HL-60 (cell line): Measurements from ENCODE around the gene CARM1.

ENCODE experiments used
- DNase-seq, 2 experiments: peaks; one replicate each; pipeline ENCODE4 v3.0.0-alpha.2; 2010 to 2020; ENCODE audit warnings: low read depth in 1 of 2, low spot score in 1 of 2
- H3K27ac ChIP-seq: fragments of 250-450 bp; sonication (Bioruptor Pico); replicated peaks from 2 replicates; pipeline ENCODE4 v1.5.1; 2020; ENCODE audit warnings: mild to moderate bottlenecking, moderate library complexity
- H3K27me3 ChIP-seq: fragments of 250-450 bp; sonication (Bioruptor Pico); 2 replicates; pipeline ENCODE4 v1.5.1; 2021; ENCODE audit warnings: mild to moderate bottlenecking, moderate library complexity; ENCODE audit not compliant: insufficient read depth, poor library complexity, severe bottlenecking
- H3K4me3 ChIP-seq: replicated peaks from 2 replicates; pipeline ENCODE4 v1.5.1; 2011; ENCODE audit warnings: mild to moderate bottlenecking, control low read depth, low read length; ENCODE audit not compliant: insufficient read depth
- GABPA ChIP-seq: IDR thresholded peaks from 2 replicates; pipeline ENCODE4 v1.6.1; 2012; ENCODE audit warnings: low read depth
- POLR2AphosphoS5 ChIP-seq: IDR thresholded peaks from 2 replicates; pipeline ENCODE4 v1.6.1; 2012; ENCODE audit warnings: low read depth
- SPI1 ChIP-seq: IDR thresholded peaks from 2 replicates; pipeline ENCODE4 v1.6.1; 2012; ENCODE audit warnings: low read depth, mild to moderate bottlenecking, borderline replicate concordance
- TF ChIP-seq, protein P1 (sequence below): IDR thresholded peaks from one replicate; pipeline ENCODE4 v1.5.1; 2011; ENCODE audit warnings: low read length, control low read depth, inconsistent platforms; ENCODE audit not compliant: insufficient read depth
- TF ChIP-seq, protein P2 (sequence below): IDR thresholded peaks from 2 replicates; pipeline ENCODE4 v1.6.1; 2012; ENCODE audit warnings: low read depth; ENCODE audit not compliant: insufficient replicate concordance

CARM1 gene

GRCh38 chr19:10858204-10858828 is 13.0 kb upstream of the CARM1 start:
- no peak overlapping the region for H3K27ac ChIP-seq
- no peaks in the 10 kb centered on the region for H3K27me3 ChIP-seq
- H3K4me3 ChIP-seq, result no peak overlapping the region
- DNase-seq, result no peak
- no peak for TF ChIP-seq GABPA
- TF ChIP-seq, protein P1, sequence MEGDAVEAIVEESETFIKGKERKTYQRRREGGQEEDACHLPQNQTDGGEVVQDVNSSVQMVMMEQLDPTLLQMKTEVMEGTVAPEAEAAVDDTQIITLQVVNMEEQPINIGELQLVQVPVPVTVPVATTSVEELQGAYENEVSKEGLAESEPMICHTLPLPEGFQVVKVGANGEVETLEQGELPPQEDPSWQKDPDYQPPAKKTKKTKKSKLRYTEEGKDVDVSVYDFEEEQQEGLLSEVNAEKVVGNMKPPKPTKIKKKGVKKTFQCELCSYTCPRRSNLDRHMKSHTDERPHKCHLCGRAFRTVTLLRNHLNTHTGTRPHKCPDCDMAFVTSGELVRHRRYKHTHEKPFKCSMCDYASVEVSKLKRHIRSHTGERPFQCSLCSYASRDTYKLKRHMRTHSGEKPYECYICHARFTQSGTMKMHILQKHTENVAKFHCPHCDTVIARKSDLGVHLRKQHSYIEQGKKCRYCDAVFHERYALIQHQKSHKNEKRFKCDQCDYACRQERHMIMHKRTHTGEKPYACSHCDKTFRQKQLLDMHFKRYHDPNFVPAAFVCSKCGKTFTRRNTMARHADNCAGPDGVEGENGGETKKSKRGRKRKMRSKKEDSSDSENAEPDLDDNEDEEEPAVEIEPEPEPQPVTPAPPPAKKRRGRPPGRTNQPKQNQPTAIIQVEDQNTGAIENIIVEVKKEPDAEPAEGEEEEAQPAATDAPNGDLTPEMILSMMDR, result peak; percentile 72

- H3K27me3 ChIP-seq, result no peaks in the 10 kb centered on the region
- TF ChIP-seq, protein P1, result peak; percentile 46
- no peak for TF ChIP-seq SPI1
- H3K4me3 ChIP-seq, result no peak overlapping the region
- peak in 1 of 2 experiments; percentile 70 for DNase-seq
- no peak overlapping the region for H3K27ac ChIP-seq
Observed at GRCh38 chr19:10861103-10861651, 10.2 kb upstream of the CARM1 start.

- TF ChIP-seq SPI1 (no peak), GABPA (no peak), POLR2AphosphoS5 (no peak)
- TF ChIP-seq, protein P1, result no peak
- TF ChIP-seq, protein P2, sequence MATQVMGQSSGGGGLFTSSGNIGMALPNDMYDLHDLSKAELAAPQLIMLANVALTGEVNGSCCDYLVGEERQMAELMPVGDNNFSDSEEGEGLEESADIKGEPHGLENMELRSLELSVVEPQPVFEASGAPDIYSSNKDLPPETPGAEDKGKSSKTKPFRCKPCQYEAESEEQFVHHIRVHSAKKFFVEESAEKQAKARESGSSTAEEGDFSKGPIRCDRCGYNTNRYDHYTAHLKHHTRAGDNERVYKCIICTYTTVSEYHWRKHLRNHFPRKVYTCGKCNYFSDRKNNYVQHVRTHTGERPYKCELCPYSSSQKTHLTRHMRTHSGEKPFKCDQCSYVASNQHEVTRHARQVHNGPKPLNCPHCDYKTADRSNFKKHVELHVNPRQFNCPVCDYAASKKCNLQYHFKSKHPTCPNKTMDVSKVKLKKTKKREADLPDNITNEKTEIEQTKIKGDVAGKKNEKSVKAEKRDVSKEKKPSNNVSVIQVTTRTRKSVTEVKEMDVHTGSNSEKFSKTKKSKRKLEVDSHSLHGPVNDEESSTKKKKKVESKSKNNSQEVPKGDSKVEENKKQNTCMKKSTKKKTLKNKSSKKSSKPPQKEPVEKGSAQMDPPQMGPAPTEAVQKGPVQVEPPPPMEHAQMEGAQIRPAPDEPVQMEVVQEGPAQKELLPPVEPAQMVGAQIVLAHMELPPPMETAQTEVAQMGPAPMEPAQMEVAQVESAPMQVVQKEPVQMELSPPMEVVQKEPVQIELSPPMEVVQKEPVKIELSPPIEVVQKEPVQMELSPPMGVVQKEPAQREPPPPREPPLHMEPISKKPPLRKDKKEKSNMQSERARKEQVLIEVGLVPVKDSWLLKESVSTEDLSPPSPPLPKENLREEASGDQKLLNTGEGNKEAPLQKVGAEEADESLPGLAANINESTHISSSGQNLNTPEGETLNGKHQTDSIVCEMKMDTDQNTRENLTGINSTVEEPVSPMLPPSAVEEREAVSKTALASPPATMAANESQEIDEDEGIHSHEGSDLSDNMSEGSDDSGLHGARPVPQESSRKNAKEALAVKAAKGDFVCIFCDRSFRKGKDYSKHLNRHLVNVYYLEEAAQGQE, result no peak
- Histone ChIP-seq H3K27ac (no peak overlapping the region), H3K4me3 (no peak overlapping the region), H3K27me3 (no peaks in the 10 kb centered on the region)
- DNase-seq, result no peak
Observed at GRCh38 chr19:10862561-10863106, 8.7 kb upstream of the CARM1 start.

DNA sequence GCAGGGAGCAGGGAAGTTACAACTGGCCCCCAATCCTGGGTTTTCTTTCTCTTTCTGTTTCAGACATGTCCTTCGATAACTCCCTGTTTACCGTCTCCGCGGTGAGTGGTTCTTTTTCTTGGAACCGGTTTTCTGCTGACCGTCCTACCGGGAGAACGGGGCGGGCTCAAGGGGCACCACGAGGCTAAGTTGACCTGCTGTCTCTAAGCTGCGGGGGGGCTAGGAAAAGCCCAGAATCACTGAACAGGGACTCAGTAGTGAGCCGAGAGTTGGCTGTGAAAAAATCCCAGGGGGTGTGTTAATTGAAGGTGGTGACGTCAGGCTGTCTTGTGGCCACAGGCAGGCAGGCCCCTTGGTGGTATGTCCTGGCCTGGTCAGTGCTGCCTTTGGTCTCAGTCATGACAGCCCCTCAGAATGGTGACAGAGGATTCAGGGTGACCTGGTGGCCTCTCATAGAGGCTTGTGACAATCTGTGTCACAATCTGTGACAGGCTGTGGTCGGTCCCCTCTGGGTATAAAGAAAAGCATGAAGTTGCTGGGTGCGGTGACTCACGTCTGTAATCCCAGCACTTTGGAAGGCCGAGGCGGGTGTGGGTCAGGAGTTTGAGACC is 8.1 kb upstream of the CARM1 start:
- no peak overlapping the region for H3K4me3 ChIP-seq
- DNase-seq, result no peak
- no peak for TF ChIP-seq GABPA
- TF ChIP-seq, protein P1, result no peak
- no peak for TF ChIP-seq SPI1
- TF ChIP-seq, protein P2, result no peak
- TF ChIP-seq POLR2AphosphoS5, result no peak
- no peak overlapping the region for H3K27ac ChIP-seq
- H3K27me3 ChIP-seq, result no peaks in the 10 kb centered on the region
